GM18507 (cell line): ENCODE data around the gene RNF212.

ENCODE experiments used
- DNase-seq: peaks from one replicate; pipeline ENCODE4 v3.0.0; 2011; ENCODE audit warnings: low read depth; ENCODE audit not compliant: insufficient read length; ENCODE audit errors: extremely low spot score
- FAIRE-seq: peaks from 2 replicates; lab custom pipeline; 2011; peaks lifted over from hg19 to GRCh38; lab: Jason Lieb, UNC

RNF212 gene

DNA sequence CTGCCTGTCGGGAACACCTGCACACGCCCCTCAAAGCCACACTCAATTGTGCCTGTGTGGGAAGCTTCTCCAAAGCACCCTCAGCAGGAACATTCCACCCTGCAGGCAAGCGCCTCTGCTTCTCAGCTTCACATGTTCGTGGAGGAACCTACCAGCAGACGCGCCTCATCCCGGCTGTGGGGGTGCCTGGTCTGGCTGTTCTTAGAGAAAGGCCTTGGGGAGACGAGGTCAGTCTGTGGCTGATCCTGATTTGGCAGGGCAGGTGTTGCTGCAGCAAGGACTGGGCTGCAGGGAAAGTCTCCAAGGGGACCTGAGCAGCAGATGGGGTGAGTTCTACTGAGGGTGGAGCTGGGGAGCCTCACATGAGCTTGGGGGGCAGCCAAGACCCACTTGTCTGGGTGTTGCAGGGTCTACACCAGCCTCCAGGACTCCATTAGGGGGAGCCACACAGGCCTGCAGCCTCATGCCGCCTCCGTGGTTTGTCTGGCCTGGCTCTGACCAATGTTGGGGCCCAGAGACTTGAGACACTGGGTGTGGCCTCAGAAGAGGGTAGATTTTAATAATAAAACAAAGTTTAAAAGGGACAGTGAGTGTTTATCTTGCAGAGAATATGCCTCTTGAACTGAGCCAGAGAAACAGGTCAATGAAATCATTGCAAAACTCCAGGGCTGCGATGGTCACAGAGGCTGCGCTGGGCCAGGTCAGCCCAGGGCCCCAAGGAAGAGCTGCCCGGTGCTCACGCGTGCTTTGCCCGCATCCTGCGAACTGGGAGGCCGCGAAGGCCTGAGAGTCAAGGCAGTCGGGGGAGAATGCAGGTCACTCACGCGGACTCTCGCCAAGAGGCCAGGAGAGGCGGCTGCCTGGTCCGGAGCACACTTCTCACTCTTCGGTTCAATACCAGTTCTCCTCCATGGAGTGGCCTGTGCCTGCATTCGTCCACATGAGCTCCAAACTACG lies 21.1 kb downstream of the RNF212 start:
- DNase-seq (no peak), FAIRE-seq (no peak)

- no peak for DNase-seq
- FAIRE-seq, result no peak
Measured at GRCh38 chr4:1091561-1091995, 21.8 kb downstream of the RNF212 start.

- DNase-seq, result no peak
- no peak for FAIRE-seq
Measured at GRCh38 chr4:1090465-1091440, 22.6 kb downstream of the RNF212 start.

DNA sequence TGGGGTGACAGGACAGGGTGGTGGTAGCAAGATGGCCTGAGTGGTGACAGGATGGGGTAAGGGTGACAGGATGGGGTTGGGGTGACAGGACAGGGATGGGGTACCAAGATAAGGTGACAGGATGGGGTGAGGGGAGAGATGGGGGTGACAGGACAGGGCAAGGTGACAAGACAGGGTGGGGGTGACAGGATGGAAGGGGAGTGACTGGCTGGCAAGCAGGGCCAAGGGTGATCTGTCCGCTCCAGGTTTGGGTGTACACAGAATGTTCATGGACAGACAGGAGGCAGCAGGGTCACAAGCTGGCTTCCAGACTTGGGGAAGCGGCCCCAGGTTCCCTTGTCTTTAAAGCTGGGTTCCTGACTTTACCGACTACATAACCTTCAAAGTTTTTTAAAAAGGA lies 23.3 kb downstream of the RNF212 start:
- FAIRE-seq (no peak), DNase-seq (no peak)

- DNase-seq (no peak), FAIRE-seq (no peak)
Measured at GRCh38 chr4:1087371-1087770, 26.0 kb downstream of the RNF212 start.

DNA sequence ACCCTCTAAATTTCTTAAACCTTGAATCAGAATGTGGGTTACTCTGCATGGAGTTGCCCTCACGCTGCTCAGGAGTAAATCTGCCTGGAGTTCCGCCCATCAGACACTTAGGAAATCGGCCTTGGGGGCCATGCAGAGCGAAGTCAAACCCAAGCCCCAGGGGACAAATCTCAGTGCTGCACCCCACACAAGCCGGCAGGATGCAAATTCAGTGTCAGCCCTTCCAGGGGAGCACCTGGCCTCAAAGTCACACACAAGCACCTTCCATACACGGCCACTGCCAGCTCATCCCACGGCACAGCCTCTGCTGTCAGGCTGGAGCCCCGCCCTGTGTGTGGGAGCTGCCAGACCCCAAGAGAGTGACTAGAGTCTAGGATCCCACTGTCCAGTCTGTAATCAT lies 27.4 kb downstream of the RNF212 start:
- DNase-seq (no peak), FAIRE-seq (no peak)

DNA sequence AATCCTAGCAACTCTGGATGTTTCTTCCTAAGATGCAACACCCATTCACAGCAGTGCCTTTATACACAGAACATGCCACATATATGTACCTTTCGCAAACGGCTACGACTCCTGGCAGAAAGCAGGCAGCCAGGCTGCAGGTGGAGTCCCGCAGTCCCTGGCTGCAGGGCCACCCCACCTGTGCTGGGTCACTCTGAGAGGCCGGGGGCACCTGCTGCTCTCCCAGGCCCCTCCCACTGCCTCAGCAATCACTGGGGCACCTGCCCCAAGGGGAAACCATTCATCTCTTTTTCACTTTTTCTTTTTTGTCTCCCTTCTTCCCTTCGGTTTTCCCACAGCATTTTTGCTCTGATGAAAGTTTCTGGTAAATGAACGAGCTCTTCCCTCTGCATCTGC lies 28.0 kb downstream of the RNF212 start:
- no peak for DNase-seq
- no peak for FAIRE-seq

- DNase-seq, result no peak
- FAIRE-seq, result no peak
Measured at GRCh38 chr4:1084796-1085403, 28.5 kb downstream of the RNF212 start.

GRCh38 chr4:1084394-1084793 lies 29.0 kb downstream of the RNF212 start:
- FAIRE-seq, result no peak
- DNase-seq, result no peak

- FAIRE-seq (no peak), DNase-seq (no peak)
Measured at GRCh38 chr4:1082215-1083182, 30.9 kb downstream of the RNF212 start.

DNA sequence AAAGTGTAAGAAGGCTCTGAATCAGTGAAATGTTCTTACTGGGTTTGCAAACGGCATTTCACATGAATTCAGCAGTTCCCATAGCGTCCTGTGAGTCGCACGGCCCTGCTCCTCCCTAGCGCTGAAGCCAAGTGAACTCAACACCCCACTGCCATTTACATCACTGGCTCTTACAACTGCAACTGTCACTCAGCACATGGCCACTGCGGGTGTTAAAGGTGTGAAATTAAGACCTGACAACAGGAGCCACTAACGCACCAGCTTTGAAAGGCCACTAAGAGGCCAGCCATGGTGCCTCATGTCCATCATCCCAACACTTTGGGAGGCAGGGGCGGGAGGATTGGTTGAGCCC lies 31.7 kb downstream of the RNF212 start:
- no peak for FAIRE-seq
- no peak for DNase-seq

DNA sequence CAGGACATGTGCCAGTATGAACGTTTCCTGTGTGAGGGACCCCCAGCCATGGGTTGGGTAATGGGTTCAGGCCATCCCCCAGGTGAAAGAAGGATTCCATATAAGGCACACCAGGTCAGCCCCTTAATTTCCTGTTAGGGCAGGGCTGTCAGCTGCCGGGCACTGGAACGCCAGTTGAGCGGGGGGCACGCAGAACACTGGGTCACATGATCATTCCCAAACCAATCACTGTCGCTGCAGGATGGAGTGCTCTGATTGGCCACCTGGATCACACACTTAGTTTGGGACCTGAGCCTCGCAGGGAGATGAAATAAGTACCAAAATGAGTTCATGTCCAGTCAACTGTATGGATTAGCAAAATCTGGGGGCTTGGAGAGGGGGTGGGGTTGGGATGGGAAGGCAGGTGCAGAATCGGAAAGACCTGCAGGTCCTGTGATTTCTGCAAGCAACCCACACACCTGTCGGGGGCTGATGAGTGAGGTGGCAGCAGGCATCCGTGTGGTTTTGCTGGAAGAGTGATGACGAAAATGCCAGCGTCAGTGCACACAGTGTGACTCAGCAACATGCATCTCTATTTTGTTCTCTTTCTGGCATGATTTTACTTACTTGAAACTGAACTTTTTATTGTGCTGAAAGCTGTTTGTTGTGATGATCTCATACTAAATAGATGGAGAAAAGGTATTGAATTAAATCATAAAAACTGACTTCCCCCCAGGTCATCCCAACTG lies 32.2 kb downstream of the RNF212 start:
- DNase-seq (no peak), FAIRE-seq (no peak)

- FAIRE-seq, result no peak
Measured at GRCh38 chr4:1080432-1080831, 32.9 kb downstream of the RNF212 start.

GRCh38 chr4:1079711-1080265 lies 33.6 kb downstream of the RNF212 start:
- FAIRE-seq, result no peak
- DNase-seq, result no peak

More at GRCh38 chr4:1080432-1080831, 32.9 kb downstream of the RNF212 start:
- DNase-seq, result no peak

- no peak for DNase-seq
- no peak for FAIRE-seq
Measured at GRCh38 chr4:1078490-1078889, 34.9 kb downstream of the RNF212 start.

GRCh38 chr4:1077711-1078477 lies 35.5 kb downstream of the RNF212 start:
- FAIRE-seq (no peak), DNase-seq (no peak)
